Measurements from ENCODE around the gene ZNF688. TPM values are rescaled to one million over a fixed set of nuclear protein-coding genes. Genes with fewer than 3 reads are reported as not detected.

ZNF688 gene
- total and polyA plus RNA-seq, 2 of the 13 experiments (the other 11 are each of a cell fraction or from before 2014, with no cell fraction given): 2.4 to 5.4 TPM

DNA sequence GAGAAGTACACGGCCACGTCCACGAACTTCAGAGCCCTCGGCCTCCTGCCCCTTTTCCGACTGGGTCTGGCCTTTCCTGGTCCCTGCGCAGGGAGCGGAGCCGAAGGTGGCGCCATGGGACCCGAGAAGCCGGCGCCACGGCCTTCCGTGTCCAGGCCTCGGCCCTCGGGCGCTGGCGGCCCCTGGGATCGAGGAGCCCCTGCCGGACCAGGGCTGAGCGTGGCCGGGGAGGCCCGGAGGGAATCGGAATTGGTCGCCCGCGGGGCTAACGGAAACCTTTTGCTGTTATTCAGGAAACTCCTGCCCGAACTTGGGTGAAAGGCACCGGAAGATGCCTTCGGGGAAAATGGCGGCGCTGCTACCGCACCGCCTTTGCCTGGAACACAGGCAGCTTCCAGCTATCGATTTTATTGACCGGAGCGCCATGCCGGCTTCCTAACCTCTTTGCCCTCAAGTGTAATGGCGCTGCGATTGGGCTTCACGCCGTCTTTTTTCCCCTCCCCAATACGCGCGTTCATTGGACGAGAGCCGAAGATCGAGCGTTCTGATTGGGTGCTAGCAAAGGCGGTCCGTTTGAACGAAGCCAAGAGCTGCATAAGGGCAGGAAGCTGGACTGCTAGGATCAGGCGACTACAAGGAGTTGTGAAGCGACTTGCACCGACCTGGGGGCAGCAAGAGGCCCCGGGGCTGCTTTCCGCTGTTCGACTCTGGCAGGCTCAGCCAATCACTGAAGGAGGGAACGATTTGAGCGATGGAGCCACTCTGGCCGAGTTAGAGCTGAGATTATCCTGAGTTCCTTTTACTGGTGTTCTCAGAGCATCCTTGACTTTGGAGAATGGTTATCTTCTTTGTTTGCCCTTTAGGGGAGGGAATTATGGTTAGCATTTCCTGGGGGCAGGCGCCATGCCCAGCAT is 38.7 kb upstream of the ZNF688 start, which contains the start of gene ZNF689 (continued):
- peak; percentile 93 for TF ChIP-seq ZNF44 (CRISPR knock-in tag; IDR thresholded peaks at IDR 0.05)
- peak; percentile 67; the same call in 1 of the 2 replicates for TF ChIP-seq TIGD3 (CRISPR knock-in tag; IDR thresholded peaks at IDR 0.05; ENCODE audit: borderline replicate concordance)
- TF ChIP-seq MTF1 (CRISPR knock-in tag; IDR thresholded peaks at IDR 0.05): peak; percentile 95; the same call in 1 of the 2 replicates
- peak; percentile 85 for TF ChIP-seq RFXAP (CRISPR knock-in tag; IDR thresholded peaks at IDR 0.05; ENCODE audit: borderline replicate concordance)
- TF ChIP-seq ZFP90 (CRISPR knock-in tag; IDR thresholded peaks at IDR 0.05; ENCODE audit: borderline replicate concordance): peak; percentile 82; the same call in 1 of the 2 replicates
- 0 out of 2 replicates have a peak, but pooled peaks have one; percentile 45 for TF ChIP-seq TBP (CRISPR knock-in tag; IDR thresholded peaks at IDR 0.05)
- TF ChIP-seq, protein P1, sequence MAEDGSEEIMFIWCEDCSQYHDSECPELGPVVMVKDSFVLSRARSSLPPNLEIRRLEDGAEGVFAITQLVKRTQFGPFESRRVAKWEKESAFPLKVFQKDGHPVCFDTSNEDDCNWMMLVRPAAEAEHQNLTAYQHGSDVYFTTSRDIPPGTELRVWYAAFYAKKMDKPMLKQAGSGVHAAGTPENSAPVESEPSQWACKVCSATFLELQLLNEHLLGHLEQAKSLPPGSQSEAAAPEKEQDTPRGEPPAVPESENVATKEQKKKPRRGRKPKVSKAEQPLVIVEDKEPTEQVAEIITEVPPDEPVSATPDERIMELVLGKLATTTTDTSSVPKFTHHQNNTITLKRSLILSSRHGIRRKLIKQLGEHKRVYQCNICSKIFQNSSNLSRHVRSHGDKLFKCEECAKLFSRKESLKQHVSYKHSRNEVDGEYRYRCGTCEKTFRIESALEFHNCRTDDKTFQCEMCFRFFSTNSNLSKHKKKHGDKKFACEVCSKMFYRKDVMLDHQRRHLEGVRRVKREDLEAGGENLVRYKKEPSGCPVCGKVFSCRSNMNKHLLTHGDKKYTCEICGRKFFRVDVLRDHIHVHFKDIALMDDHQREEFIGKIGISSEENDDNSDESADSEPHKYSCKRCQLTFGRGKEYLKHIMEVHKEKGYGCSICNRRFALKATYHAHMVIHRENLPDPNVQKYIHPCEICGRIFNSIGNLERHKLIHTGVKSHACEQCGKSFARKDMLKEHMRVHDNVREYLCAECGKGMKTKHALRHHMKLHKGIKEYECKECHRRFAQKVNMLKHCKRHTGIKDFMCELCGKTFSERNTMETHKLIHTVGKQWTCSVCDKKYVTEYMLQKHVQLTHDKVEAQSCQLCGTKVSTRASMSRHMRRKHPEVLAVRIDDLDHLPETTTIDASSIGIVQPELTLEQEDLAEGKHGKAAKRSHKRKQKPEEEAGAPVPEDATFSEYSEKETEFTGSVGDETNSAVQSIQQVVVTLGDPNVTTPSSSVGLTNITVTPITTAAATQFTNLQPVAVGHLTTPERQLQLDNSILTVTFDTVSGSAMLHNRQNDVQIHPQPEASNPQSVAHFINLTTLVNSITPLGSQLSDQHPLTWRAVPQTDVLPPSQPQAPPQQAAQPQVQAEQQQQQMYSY (CRISPR knock-in tag; IDR thresholded peaks at IDR 0.05): peak; percentile 83; the same call in 1 of the 2 replicates
- no peak for TF ChIP-seq ETS1 (CRISPR knock-in tag; IDR thresholded peaks at IDR 0.05)
- no peak; the same call in 1 of the 2 replicates for TF ChIP-seq RAD21 (CRISPR knock-in tag; IDR thresholded peaks at IDR 0.05)
- TF ChIP-seq ZNF318 (CRISPR knock-in tag; IDR thresholded peaks at IDR 0.05): no peak
- TF ChIP-seq MEIS1 (CRISPR knock-in tag; IDR thresholded peaks at IDR 0.05; ENCODE audit: borderline replicate concordance): peak; percentile 13; the same call in 1 of the 2 replicates
- TF ChIP-seq ZIK1 (CRISPR knock-in tag; IDR thresholded peaks at IDR 0.05; ENCODE audit: borderline replicate concordance, low read depth): peak; percentile 49; the same call in 1 of the 2 replicates
- no peak for TF ChIP-seq ARNT (IDR thresholded peaks at IDR 0.05)

All from HepG2 (cell line).